ENCODE data around the gene ZFAND2A.
"Not testable (repeated sequence)": the region's sequence is repeated elsewhere in the genome, so short reads cannot be mapped to it uniquely, and the experiment has no call there.

ZFAND2A gene

DNA sequence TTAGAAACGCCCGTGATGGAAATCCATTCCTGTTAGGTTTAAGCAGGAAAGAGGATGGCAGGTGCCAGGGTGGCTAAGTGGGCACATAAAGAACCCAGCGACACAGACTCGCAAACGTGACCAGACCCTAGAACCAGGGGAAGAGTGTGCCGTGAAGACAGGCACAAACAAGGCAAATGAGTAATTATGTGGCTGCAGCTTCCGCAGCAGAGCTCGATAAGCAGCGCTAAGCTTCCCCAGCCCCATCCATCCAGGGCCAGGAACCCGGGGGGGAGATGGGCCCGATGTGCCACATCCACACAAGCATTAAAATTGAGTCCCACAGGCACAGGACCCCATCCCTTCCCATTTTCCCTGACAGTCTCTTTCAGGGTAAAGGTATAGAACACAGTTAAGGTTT lies 14.0 kb upstream of the ZFAND2A start:
- TF ChIP-seq, protein P1, sequence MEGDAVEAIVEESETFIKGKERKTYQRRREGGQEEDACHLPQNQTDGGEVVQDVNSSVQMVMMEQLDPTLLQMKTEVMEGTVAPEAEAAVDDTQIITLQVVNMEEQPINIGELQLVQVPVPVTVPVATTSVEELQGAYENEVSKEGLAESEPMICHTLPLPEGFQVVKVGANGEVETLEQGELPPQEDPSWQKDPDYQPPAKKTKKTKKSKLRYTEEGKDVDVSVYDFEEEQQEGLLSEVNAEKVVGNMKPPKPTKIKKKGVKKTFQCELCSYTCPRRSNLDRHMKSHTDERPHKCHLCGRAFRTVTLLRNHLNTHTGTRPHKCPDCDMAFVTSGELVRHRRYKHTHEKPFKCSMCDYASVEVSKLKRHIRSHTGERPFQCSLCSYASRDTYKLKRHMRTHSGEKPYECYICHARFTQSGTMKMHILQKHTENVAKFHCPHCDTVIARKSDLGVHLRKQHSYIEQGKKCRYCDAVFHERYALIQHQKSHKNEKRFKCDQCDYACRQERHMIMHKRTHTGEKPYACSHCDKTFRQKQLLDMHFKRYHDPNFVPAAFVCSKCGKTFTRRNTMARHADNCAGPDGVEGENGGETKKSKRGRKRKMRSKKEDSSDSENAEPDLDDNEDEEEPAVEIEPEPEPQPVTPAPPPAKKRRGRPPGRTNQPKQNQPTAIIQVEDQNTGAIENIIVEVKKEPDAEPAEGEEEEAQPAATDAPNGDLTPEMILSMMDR (conservative IDR thresholded peaks at IDR 0.05; ENCODE audit: low read depth, low read length), result no peak
- no peak overlapping the region for H3K4me3 ChIP-seq (ENCODE audit: low read length)
- DNase-seq (ENCODE audit: low read depth), result no peak

DNA sequence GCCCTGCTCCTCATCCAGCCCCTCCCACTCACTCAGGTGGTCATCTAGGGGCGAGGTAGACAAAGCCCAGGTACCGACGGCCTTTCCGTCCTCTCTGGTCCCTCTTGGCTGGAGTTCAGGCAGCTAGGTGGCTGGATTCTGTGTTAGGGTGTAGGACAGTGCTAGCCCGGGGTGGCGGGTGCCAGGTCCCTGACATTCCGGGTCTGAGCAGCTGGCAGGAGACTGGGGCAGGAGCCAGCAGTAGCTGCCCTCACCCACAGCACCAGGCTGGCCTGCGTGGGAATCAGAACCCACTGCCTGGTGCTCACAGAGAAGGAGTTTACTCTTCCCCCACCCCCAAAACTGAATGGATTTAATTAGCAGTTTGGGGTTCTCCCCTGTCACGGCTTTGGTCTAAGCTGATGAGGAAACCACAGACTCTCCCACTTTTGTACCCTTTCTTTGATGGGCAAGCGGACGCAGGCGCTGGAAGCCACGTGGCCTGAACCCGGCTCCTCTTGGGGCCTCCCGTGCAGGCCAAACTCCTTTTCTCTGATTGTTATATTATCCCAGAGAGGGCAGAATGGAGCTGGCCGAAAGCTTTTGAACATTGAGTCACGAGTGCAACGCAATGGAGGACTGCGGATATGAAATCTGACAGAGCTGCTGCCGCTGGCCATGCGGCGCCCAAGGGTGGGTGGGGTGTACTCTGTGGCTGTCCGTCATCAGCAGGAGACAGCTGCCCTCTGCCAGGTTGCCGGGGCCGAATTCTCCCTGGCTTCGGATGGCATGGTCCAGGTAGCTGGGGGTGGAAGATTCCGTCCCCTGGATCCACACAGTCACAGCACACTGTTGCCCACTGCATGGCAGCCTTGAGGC lies 12.9 kb upstream of the ZFAND2A start:
- TF ChIP-seq, protein P1 (conservative IDR thresholded peaks at IDR 0.05; ENCODE audit: low read depth, low read length), result no peak
- DNase-seq (ENCODE audit: low read depth), result no peak
- no peak overlapping the region for H3K4me3 ChIP-seq (ENCODE audit: low read length)

DNA sequence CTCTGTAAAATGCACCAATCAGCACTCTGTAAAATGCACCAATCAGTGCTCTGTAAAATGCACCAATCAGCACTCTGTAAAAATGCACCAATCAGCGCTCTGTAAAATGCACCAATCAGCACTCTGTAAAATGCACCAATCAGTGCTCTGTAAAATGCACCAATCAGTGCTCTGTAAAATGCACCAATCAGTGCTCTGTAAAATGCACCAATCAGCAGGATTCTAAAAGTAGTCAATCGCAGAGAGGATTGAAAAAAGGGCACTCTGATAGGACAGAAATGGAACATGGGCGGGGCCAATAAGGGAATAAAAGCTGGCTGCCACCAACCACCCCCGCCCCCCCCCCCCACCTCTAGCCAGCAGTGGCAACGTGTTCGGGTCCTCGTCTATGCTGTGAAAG lies 11.5 kb upstream of the ZFAND2A start:
- DNase-seq (ENCODE audit: low read depth); H3K4me3 ChIP-seq (ENCODE audit: low read length): not testable (repeated sequence)

DNA sequence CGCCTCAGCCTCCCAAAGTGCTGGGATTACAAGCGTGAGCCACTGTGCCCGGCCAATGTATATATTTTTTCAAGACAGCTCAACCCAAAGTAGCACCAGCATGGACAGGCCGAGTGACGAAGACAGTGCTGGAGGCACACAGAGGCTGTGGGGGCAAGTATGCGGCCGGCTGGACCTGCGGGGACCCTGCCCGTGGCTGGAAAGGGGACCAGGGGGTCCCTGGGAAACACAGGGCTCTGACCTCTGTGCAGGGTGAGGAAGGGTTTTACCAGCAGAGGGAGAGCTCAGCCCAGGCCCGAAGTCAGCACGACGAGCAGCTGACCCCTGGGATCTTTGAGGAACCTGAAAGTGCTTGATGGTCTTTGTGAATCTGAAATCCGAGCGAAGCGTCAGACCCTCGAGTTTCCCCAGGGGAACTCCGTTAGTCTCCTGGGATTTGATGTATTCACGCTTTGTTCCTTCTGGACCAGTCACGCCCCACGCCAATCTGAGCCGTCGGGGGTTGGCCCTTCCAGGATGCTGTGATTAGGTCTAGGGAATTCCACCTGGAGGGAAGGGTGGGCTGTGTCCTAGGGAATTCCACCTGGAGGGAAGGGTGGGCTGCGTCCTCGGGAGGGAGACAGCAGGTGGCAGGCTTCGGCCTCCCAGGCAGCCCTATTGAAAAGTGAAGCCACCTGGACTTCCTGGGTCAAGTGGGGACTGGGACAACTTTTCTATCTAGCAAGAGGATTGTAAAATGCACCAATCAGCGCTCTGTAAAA lies 10.9 kb upstream of the ZFAND2A start:
- no peak for DNase-seq (ENCODE audit: low read depth)
- H3K4me3 ChIP-seq (ENCODE audit: low read length), result no peak overlapping the region
- TF ChIP-seq, protein P1 (conservative IDR thresholded peaks at IDR 0.05; ENCODE audit: low read depth, low read length), result no peak

DNA sequence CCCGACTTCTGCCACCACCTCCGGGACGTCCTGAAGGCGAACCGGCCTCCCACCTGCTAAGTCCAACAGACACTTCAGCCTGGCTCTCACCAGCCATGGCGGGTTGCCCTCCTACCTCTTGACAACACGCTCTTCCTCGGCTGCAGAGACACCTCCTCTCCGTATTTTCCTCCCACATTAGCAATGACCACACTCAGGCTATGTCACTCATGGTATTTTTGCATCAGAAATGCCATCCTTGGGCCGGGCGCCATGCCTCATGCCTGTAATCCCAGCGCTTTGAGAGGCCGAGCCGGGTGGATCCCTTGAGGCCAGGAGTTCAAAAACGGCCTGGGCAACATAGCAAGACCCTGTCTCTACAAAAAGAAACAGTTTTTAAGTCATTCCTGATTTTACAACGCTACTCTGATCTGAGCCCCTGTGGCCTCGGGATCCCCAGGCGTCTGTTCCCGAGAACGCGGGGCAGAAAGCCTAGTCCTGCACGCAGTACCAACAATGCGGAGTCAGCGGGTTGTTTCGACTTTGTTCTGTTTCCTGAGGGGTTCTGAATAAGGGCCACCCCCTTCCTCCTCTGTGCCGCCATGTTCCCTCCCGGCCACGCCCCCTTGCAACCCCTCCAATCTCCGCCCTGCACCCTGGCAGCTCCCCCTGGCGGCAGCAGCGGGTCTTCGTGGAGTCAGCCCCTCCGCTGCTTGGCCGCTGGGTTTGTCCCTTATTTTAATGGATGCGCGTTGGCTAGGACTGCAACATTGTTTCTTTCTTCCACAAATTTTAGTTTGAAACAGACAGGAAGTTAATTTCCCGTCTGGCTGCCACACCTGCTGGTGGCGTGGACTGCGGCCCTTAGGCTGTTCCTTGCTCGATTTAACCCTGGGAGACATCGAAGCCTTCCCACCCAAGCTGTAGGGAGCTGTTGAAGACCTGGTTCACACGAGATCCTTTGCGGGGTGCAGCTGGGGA lies 9.7 kb upstream of the ZFAND2A start:
- TF ChIP-seq, protein P1 (conservative IDR thresholded peaks at IDR 0.05; ENCODE audit: low read depth, low read length), result peak; percentile 84
- no peak for DNase-seq (ENCODE audit: low read depth)

DNA sequence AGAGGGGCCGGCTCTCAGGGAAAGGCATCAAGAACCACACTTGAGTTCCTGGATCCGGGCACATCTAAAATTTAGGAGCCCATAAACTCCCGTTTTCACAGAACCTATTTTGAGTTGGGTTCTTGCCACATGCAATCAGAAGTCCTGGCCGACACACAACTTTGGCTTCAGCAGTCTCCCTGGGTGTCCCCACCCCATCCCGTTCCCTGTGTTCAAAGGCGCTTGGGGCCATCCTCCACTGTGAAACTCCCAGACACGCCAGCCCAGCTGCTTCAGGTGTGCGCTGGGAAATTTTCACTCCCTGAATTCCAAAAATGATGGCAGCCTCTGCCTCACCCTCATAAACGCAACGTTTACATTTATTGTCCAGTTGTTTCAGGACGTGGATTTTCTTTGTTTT lies 8.4 kb upstream of the ZFAND2A start:
- TF ChIP-seq, protein P1 (conservative IDR thresholded peaks at IDR 0.05; ENCODE audit: low read depth, low read length), result no peak
- H3K4me3 ChIP-seq (ENCODE audit: low read length), result no peak overlapping the region

More for the DNA sequence above, 9.7 kb upstream of the ZFAND2A start:
- H3K4me3 ChIP-seq (ENCODE audit: low read length), result peak overlapping the region; percentile 51

DNA sequence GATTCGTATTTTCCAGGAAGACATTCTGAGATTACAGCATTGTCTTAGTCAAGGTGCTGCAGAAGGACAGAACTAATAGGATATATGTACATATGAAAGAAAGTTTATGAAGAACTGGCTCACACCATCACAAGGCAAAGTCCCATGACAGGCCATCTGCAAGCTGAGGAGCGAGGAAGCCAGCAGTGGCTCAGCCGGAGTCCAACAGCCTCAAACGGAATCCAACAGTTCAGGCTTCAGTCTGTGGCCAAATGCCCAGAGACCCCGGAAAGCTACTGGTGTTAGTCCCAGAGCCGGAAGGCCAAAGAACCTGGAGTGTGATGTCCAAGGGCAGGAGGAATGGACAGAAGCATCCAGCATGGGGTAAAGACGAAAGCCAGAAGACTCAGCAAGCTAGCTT lies 4.4 kb upstream of the ZFAND2A start:
- no peak overlapping the region for H3K4me3 ChIP-seq (ENCODE audit: low read length)
- TF ChIP-seq, protein P1 (conservative IDR thresholded peaks at IDR 0.05; ENCODE audit: low read depth, low read length), result no peak
- no peak for DNase-seq (ENCODE audit: low read depth)

More for the DNA sequence above, 8.4 kb upstream of the ZFAND2A start:
- DNase-seq (ENCODE audit: low read depth), result no peak
